ENCODE data around the gene NCAPD2.

DNA sequence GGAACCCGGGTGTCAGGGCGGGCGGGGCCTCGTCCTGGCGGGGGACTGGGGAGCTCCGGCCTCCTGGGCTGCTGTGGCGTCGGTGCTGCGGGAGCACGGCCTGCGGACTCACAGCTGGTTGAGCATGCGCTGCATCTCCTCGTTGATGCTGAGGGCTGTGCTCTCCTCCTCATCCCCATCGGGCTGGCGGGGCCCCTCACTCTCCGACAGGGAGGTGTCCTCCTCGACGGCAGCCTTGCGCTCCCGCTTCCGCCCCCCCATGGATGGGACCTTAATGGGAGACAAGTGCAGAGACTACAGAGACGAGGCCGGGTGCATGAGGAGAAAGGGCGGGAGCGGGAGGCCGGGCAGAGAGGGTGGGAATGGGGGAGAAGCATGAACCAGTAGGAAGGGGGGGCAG is 54.7 kb downstream of the NCAPD2 start:
- TF ChIP-seq POLR2A (IDR thresholded peaks at IDR 0.05) (no peak), CTCF (IDR thresholded peaks at IDR 0.05) (no peak)
